Loucy (cell line): Measurements from ENCODE around the gene ADTRP.

Experiments
- CTCF ChIP-seq: fragments of 200-600 bp; sonication (generic); conservative IDR thresholded peaks from 2 replicates; pipeline ENCODE4 v1.5.1; 2014; ENCODE audit warnings: mild to moderate bottlenecking, antibody characterized with exemption, low read length
- EZH2phosphoT487 ChIP-seq: fragments of 200-600 bp; IDR thresholded peaks from 2 replicates; pipeline ENCODE4 v1.6.1; 2018; ENCODE audit warnings: antibody characterized with exemption, mild to moderate bottlenecking, moderate library complexity, borderline replicate concordance

DNA sequence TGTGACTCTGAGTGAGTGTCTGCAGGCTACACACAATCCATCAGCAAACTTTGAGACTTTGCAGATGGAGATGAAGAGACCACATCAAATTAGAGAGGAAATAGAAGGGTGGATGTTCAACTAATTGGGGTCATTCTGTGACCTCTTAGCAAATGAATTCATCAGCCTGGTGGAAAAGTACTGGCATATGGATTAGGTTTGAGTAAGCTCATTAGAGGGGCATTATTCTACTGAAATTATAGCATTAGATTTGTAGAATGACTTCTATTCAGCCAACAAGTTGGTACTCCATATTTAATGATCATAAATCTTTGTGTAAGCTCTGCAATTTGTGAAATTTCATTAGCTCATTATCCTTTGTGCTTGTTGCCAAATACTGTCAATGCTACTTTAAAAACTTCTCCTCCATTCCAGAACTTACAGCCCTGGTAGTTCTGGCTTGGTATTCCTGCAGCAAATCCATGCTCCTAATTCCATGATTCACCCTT lies 63.8 kb downstream of the ADTRP start:
- no peak for TF ChIP-seq EZH2phosphoT487
- no peak for TF ChIP-seq CTCF
